ENCODE data around the gene GRPEL2. TPM values are rescaled to one million over a fixed set of nuclear protein-coding genes. Genes with fewer than 3 reads are reported as not detected.

The GRPEL2 gene
- total RNA-seq, 4 donors from 2014 or later = 12.6 to 19.6 (median 13.7) TPM

GRCh38 chr5:149383399-149383798 is 38.1 kb downstream of the GRPEL2 start:
- no peak for DNase-seq
- intact Hi-C loops (cut with DNase I) = loop anchor here (5.0 kb wide), 1 partner anchor 184 kb away; no protein-coding TSS in a partner anchor
- Histone ChIP-seq H3K4me3 (replicated peaks in 1 of 3) (no peak overlapping the region), H3K27ac (peak overlapping the region in 2 of 3 donors; percentile 35 to 56), H3K27me3 (no peaks in the 10 kb centered on the region), H3K4me1 (peaks cover 0 to 9% of the 10 kb centered on the region in 2 donors), H3K36me3 (no peaks in the 10 kb centered on the region), H3K9me3 (no peaks in the 10 kb centered on the region)
- 65 to 68% methylated on average over 4 to 8 of the region's 9 CpGs for WGBS, 2 donors
- no peak for TF ChIP-seq POLR2A (IDR thresholded peaks at IDR 0.05)
- no peak for TF ChIP-seq CTCF (IDR thresholded peaks at IDR 0.05)

- H3K4me3 ChIP-seq (replicated peaks in 1 of 3) = no peak overlapping the region
- peaks cover 0 to 9% of the 10 kb centered on the region in 2 donors for H3K4me1 ChIP-seq
- H3K27ac ChIP-seq = peak overlapping the region in 1 of 3 donors; percentile 44
- no peaks in the 10 kb centered on the region for H3K27me3 ChIP-seq
- intact Hi-C loops (cut with DNase I) = no loop called here
- TF ChIP-seq POLR2A (IDR thresholded peaks at IDR 0.05) (no peak), CTCF (IDR thresholded peaks at IDR 0.05) (no peak)
- no peaks in the 10 kb centered on the region for H3K9me3 ChIP-seq
- WGBS, 2 donors = 69 to 87% methylated on average over 4 to 5 of the region's 5 CpGs
- no peak for DNase-seq
- no peaks in the 10 kb centered on the region for H3K36me3 ChIP-seq
Observed at GRCh38 chr5:149386166-149386565, 40.9 kb downstream of the GRPEL2 start.

- no peak for DNase-seq
- TF ChIP-seq POLR2A (IDR thresholded peaks at IDR 0.05) (no peak), CTCF (IDR thresholded peaks at IDR 0.05) (no peak)
- Histone ChIP-seq H3K4me1 (peaks cover 0 to 1% of the 10 kb centered on the region in 2 donors), H3K4me3 (replicated peaks in 1 of 3) (no peak overlapping the region), H3K36me3 (no peaks in the 10 kb centered on the region), H3K27me3 (no peaks in the 10 kb centered on the region), H3K27ac (peak overlapping the region in 1 of 3 donors; percentile 2), H3K9me3 (no peaks in the 10 kb centered on the region)
- 35 to 44% methylated on average over 9 of the region's 9 CpGs for WGBS, 2 donors
- intact Hi-C loops (cut with DNase I) = no loop called here
Observed at GRCh38 chr5:149387081-149387631, 41.9 kb downstream of the GRPEL2 start.

GRCh38 chr5:149387982-149388381 is 42.7 kb downstream of the GRPEL2 start:
- intact Hi-C loops (cut with DNase I) = no loop called here
- H3K27me3 ChIP-seq = no peaks in the 10 kb centered on the region
- WGBS, 2 donors = 31 to 75% methylated on average over 1 of the region's 1 CpG

More at GRCh38 chr5:149387982-149388381, 42.7 kb downstream of the GRPEL2 start:
- Histone ChIP-seq H3K36me3 (no peaks in the 10 kb centered on the region), H3K9me3 (no peaks in the 10 kb centered on the region), H3K27ac (no peak overlapping the region), H3K4me3 (replicated peaks in 1 of 3) (no peak overlapping the region), H3K4me1 (no peaks in the 10 kb centered on the region)
- no peak for DNase-seq
- TF ChIP-seq CTCF (IDR thresholded peaks at IDR 0.05) = no peak
- no peak for TF ChIP-seq POLR2A (IDR thresholded peaks at IDR 0.05)
